Measurements from ENCODE around the gene VLDLR.
"Not testable (repeated sequence)": the region's sequence is repeated elsewhere in the genome, so short reads cannot be mapped to it uniquely, and the experiment has no call there.

Gene VLDLR

DNA sequence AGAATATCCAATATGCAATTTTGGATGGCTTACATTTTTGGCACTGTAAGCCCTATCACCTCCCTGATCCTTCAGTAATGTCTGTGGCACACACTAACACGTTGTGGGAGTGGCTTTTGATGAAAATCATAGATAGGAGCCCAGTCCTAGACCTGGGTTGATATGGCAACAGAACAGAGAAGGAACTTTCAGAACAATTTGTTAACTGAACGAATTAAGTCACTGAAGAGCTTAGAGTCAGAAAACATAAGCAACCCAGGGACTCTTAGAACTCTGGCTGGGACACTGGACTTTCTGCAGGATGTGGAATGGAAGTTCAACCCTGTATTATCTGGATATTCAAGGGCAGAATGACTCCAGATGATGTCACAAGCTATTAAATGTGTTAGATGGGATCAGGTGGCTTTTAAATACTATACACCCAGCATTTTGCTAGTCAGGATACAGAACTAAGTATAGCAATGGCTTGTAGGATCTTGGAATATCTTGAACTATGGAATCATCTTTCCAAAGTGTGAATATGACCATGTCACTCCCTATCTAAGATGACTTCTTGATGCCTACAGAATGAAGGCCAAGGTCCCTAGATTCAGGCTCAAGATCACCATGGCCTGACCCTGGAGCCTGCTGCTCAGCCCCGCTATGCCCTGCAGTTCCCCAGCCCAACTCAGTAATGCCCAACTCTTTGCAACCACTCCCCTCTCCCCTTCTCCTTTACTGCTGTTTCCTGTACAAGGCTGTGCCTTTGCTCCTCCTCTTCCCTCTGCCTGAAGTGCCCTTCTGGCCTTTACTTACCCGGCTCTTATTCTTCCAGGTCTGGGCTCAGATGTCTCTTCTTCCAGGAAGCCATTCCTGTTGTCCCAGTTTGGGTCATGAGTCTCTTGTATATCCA lies 42.8 kb downstream of the VLDLR start:
- DNase-seq = no peak

DNA sequence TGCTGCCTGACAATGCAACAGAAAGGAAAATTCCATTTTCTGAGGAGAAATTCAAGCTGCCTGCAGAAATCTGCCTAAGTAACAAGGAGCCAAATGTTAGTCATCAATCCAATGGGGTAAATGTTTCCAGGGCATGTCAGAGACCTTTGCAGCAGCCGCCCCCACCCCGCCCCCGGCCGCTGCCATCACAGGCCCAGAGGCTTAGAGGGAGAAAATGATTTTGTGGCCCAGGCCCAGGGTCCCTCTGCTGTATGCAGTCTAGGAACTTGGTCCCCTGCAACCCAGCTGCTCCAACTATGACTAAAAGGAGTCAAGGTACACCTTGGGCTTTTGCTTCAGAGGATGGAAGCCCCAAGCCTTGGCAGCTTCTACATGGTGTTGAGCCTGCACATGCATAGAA lies 45.0 kb downstream of the VLDLR start:
- DNase-seq = no peak

DNA sequence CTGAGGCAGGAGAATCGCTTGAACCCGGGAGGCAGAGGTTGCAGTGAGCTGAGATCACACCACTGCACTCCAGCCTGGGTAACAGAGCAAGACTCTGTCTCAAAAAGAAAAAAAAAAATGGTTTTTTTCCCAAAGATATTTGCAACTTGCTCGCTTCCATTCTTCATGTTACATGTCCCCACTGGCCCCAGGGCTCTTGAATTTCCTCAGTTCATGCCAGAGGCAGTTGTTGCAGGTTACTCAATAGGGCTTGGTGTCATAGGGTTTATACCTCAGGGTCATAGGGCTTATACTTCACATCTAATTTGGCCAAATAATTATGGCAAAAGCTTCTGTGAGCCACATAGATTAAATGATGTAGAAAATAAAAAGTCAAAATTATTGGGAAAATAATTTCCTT lies 51.6 kb downstream of the VLDLR start:
- no peak for DNase-seq

DNA sequence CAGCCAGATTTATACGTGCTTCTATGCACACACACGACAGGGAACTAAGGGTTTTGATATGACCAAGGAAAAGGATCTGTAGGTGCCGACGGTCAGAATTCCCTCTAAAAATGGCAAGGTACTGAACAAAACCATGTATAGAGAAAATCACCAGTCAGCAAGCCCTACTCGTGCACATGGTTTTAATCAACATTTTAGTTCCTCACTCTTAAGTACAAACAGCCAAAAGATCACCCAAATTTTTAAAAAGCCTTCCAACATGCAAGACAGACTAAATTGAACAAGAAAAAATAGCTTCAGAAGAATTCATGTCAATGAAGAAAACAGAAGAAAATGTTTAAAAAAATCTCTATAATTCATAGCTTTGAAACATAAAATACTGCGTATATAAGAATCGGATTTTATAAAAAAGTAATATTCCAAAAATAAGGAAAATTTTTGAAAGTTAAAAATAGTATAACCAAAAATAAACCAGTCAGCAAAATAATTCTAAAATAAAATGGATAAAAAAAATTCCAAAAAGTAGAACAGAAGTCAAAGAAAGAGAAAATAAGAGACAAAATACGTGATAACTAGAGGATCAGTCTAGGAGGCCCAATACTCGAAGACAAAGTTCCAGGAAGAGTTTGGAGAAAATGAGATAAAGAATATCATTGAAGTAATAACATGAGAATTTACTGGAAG lies 52.7 kb downstream of the VLDLR start:
- DNase-seq = no peak

DNA sequence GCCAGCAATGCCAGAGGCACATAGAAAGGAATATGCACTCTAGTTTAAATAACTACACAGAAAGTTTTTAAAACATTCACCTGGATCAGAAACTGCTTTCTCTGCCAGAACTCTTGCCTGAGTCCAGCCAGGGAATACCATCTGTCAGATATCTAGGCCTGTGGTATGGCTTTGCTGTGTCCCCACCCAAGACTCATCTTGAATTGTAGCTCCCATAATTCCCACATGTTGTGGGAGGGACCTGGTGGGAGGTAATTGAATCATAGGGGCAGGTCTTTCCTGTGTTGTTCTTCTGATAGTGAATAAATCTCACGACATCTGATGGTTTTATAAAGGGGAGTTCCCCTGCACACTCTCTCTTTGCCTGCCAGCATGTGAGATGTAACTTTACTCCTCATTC lies 54.2 kb downstream of the VLDLR start:
- no peak for DNase-seq

DNA sequence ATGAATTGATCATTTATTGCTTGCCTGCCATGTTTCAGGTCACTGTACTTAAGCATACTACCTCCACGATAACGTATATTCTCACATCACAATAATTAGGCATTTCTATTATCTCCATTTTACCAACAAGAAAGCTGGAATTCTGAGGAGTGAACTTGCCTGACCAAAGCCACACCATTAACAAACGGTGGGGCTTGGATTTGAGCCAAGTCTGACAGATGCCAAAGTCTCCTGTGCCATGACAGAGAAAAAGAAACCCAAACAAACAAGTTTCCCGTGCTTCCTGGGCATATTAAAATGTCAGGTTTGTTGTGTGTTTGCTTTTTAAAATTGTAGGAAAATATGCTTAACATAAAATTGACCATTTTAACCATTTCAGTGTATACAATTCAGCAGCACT lies 54.9 kb downstream of the VLDLR start:
- DNase-seq = no peak

DNA sequence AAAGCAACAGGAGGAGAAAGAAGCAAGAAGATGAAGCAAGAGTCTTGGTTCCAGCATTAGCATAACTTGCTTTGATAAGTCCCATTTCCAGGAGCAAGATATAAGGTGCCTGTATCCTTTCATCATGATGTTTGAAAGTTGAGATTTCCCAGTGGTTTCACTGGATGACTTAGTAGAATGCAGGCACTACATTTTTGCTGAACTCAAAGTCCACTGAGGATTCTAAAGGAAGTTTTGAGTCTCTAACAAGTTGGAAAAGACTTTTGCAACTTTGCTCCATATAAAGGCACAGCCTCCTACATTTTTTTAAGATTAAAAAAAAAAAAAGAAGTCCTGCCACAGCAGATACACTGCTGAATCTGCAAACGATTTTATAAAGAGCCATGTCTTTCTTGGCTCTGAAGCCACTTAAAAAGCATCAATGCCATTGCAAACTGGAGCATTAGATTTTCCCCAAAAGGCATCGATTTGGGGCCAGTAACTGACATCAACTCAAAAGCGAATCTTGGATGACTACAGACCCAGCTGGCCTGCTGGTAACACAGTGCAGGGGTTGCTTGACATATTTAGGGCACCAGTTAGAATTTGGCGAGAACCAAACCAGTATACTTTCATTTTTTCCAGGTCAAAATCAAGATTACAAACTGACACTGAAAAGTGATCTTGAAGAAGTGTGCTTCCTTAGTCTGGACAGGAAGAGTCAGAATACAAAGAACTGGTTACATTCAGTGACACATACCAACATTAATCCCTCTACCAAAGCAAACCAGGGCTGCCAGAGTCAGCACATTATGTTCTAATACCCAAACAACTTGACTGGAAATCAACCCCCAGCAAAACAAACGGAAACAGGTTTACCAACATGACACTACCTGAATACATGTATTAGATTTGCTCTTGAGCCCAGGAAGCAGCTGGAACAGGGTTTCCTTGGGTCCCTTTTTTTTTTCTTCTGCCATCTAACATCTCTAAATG lies 56.6 kb downstream of the VLDLR start:
- no peak for DNase-seq

DNA sequence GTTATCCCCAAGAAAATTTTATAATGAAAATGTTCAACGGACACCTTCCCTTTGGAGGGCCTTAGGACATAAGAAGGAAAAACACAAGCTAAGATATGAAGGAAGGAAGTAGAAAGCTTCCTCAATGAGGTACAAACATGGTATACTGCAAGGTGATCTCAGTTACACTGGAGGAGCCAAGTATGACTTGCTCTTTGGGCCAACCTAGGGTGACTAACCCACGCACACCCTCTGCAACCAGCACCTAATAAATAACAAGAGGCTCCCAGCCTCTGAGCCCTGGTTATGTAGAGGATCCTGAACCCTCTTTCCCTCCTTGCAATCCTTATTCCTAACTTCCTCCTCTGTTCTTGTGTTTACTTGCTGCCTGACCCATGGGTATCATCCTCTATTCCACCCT lies 57.4 kb downstream of the VLDLR start:
- no peak for DNase-seq

DNA sequence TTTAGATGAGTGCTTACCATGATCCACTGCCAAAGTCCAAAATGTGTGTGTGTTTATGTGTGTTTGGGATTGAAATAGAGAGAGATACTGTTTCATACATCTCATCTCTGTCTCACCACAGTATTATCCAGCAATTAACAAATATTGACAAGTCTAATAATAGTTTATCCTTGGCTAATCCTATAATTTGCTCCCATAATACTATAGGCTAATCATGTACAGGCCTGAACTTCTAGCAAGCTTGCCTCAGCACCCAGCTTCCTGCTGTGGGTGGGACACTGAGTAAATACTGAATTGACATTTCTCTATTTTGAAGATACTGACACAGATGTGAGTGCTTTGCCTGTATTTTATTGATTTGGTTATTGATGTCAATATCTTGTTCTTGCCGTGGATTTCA lies 60.4 kb downstream of the VLDLR start:
- no peak for DNase-seq

DNA sequence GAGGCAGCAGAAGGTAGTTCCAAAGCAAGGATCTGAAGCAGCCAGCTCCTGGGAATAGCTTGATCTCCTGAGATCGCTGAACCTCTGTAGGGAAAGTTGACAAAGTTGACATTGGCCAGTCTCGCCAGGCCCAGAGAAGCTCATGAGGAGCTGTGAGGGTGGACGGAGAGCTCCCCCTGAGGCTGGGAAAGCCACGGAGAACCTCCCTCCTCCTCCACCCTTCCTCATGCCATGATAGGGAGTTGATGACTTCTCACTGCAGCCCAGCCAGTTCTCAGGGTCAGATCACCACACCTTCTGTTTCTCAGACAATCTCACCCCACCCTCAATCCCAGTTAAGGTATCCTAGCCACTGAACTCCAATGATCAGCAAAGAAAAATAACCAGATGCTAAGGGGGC lies 65.3 kb downstream of the VLDLR start:
- no peak for DNase-seq

DNA sequence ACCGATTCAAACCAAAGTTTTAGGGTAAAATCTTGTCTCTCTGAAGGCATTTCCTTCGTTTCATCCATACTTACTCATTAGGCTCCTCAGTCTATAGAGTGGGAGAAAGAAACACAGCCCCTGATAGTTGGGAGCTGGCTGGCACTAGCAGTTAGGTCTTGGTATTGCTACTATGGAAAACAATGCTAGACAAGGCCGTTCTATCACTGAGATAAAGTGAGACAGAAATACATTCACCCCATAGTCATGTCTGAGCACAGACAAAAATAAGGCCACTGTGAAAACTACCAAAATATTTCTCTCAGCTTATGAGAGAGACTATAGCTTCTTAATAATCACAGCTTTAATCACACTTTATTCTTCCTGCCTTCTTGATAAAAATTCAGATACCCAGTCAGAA lies 67.0 kb downstream of the VLDLR start:
- no peak for DNase-seq

DNA sequence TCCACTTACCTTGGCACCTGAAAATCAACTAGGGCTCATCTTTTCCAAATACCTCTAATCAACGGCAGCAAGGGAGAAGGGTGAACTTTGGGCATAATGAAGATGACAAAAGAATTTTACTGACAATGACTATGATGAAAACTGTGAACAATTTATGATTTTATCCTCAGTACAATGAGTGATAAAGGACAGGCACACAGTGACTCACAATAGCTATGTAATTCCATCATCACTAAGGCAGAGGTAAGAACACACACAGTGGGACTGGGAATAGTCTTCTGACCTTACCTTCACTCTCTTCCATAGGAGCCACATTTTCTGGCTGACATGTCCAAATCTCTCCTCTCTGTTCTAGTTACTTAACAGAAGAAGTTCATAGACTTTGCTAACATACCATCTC lies 69.6 kb downstream of the VLDLR start:
- no peak for DNase-seq

DNA sequence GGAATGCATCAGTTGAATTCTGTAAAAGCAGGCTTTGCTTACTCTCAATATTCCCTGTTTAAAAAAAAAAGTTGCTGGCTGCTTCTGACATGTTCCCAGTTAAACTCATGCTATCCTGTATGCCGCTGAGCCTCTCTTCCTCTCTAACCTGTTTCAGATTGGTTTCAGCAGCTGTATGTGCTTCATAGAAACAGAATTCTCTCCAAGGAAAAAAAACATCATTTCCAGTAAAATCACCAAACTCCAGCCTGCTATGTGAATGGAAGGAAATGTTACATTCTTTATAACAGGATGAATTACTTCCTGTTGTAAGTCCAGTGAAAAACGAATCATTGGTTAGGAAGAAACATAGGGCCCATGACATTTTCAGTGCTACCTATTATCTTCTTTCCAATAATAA lies 70.0 kb downstream of the VLDLR start:
- no peak for DNase-seq

DNA sequence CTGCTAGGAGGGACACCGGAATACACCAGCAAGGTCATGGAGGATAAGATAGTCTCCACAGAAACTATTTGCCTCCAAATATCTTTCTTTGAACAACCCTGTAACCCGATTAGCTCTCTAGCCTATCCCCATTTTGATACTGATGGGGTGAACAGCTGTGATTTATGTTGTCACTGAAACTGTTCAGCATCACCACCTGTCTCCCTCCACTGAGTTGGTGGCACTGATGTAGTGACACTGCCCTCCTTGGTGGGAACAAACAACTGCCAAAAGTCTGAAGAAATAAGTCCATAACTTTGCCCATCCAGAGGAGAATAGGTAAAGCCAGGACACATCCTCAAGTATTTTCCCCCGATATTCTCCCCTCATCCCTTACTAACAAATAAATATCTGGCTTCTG lies 71.5 kb downstream of the VLDLR start:
- DNase-seq = no peak

DNA sequence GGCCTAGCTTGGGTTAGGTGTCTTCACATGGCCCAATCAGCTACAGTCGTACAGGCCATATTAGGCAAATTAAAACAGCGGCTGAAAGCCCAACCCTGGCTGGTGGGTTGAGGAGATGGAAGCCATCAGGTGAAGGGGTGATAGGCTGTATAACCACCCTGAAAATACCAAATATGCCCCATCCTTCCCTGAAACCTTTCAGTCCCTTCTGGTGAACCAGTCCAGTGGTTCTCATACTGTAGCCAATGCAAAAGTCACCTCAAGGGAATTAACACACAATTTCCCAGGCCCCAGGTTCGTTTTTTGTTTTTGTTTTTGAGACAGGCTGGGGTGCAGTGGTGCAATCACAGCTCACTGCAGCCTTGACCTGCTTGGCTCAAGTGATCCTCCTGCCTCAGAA lies 75.9 kb downstream of the VLDLR start:
- no peak for DNase-seq

DNA sequence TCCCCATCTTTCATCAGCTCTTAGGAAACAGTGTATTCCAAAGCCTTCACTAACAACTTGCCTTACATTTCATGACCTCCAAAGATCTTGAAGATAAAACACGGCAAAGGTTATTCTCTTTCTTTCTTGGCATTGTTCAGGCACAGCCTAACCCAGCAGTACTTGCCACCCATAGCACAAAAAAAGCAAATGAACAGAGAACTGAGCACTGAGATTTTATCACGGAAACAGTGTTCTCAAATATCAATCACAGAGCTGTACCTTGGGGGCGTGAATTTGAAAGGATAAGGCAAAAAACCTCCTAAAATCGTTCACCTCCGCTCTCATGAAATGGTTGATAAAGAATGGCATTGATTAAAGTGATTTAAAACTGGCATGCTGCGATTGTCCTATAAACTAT lies 78.8 kb downstream of the VLDLR start:
- no peak for DNase-seq

DNA sequence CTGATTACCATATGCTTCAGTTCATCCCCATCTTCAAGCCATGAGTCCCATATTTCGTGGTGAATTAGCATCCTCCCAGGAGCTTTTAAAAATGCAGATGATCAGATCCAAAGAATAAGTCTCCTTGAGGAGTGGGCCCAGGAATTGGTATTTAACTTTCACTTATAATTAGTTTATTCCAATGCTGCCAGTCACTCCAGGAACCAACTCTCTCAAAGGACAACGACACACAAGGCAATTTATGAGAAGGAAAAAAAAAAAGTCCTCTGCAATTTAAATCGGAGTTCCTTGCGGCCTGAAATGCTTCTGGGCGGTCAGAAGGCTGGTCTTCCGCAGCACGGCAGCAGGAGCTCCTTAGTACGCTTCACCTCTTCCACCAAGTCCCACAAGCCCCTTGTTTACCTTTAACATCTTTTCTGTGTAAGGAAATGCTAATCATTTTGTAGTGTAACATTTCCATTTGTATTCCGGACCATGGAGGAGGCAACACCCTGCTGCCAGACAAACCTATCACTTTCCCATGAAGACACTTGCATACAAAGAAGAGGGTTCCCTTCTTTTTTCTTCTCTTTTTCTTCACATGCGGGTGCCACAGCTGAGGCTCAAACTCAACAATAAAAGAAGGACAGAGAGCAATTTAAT lies 79.4 kb downstream of the VLDLR start:
- DNase-seq = no peak

DNA sequence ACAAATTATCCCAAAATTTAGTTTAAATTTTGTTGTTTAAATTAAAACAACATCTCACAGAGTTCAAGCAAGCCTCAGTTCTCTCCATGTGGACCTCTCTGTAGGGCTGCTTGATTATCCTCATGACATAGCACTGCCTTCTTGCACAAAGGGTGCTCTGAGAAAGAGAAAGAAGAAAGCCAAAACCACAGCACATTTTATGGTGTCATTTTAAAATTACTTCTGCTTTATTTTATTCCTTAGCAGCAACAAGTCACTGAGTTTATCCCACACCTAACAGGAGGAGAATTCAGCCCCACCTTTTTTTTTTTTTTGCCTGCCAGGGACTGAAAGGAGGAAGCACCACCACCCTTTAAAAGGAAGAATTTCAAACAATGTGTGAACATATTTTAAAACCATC lies 82.9 kb downstream of the VLDLR start:
- no peak for DNase-seq

DNA sequence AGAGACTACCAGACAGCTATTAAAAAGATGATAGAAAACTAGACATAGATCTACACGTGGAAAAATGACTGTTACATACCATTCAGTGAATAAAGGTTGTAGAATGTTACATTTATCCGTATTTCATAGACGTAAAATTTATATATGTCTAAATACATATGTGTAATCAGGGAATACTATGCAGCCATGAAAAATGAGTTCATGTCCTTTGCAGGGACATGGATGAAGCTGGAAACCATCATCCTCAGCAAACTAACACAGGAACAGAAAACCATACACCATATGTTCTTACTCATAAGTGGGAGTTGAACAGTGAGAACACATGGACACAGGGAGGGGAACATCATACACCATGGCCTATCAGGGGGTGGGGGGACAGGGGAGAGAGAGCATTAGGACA lies 85.7 kb downstream of the VLDLR start:
- not testable (repeated sequence) for DNase-seq
